Activated naive CD8-positive, alpha-beta T cell treated with anti-CD3 and anti-CD28 coated beads for 36 hours (primary cell): ENCODE measurements around the gene ADAMTS19. TPM values are rescaled to one million over a fixed set of nuclear protein-coding genes. Genes with fewer than 3 reads are reported as not detected.

Source experiments
- DNase-seq: peaks from one replicate; pipeline ENCODE4 v3.0.0; 2021
- H3K27ac Mint-ChIP-seq: one replicate; pipeline ENCODE4 v1.8.0; 2022; ENCODE audit warnings: mild to moderate bottlenecking, moderate library complexity, mixed read lengths
- H3K27me3 Mint-ChIP-seq: one replicate; pipeline ENCODE4 v1.8.0; 2022; ENCODE audit warnings: mild to moderate bottlenecking, mixed read lengths
- H3K36me3 Mint-ChIP-seq: one replicate; pipeline ENCODE4 v1.8.0; 2021; ENCODE audit warnings: mild to moderate bottlenecking, mixed read lengths
- H3K4me1 Mint-ChIP-seq: one replicate; pipeline ENCODE4 v1.8.0; 2021; ENCODE audit warnings: mixed read lengths
- H3K4me3 Mint-ChIP-seq: one replicate; pipeline ENCODE4 v1.8.0; 2022; ENCODE audit warnings: mild to moderate bottlenecking, moderate library complexity, mixed read lengths
- H3K9me3 Mint-ChIP-seq: one replicate; pipeline ENCODE4 v1.8.0; 2022; ENCODE audit warnings: mixed read lengths
- total RNA-seq, 2 experiments: library from RNA; stranded (reverse); gene quantifications; one replicate each; pipeline ENCODE4 v1.2.3, GENCODE V29; 2021

The ADAMTS19 gene
- total RNA-seq, 2 experiments from 2014 or later: not detected

- no peak for DNase-seq
- Mint-ChIP-seq H3K9me3 (no peaks in the 10 kb centered on the region), H3K27me3 (peaks cover 9% of the 10 kb centered on the region), H3K4me1 (peaks cover 5% of the 10 kb centered on the region), H3K4me3 (no peak overlapping the region), H3K36me3 (no peaks in the 10 kb centered on the region), H3K27ac (no peak overlapping the region)
These were observed 310.1 kb downstream of the ADAMTS19 start for GRCh38 chr5:129770024-129770820.

GRCh38 chr5:129771058-129771838 is 311.1 kb downstream of the ADAMTS19 start:
- Mint-ChIP-seq H3K9me3 (no peaks in the 10 kb centered on the region), H3K27me3 (peaks cover 9% of the 10 kb centered on the region), H3K4me3 (no peak overlapping the region), H3K36me3 (no peaks in the 10 kb centered on the region), H3K4me1 (peaks cover 5% of the 10 kb centered on the region), H3K27ac (no peak overlapping the region)
- peak; percentile 31 for DNase-seq

- H3K9me3 Mint-ChIP-seq: no peaks in the 10 kb centered on the region
- no peak overlapping the region for H3K27ac Mint-ChIP-seq
- H3K4me3 Mint-ChIP-seq: no peak overlapping the region
- H3K36me3 Mint-ChIP-seq: no peaks in the 10 kb centered on the region
- DNase-seq: no peak
- peaks cover 5% of the 10 kb centered on the region for H3K4me1 Mint-ChIP-seq
- peaks cover 5% of the 10 kb centered on the region for H3K27me3 Mint-ChIP-seq
These were observed 313.3 kb downstream of the ADAMTS19 start for GRCh38 chr5:129773376-129773775.

GRCh38 chr5:129781594-129781993 is 321.5 kb downstream of the ADAMTS19 start:
- Mint-ChIP-seq H3K4me3 (no peak overlapping the region), H3K27me3 (no peaks in the 10 kb centered on the region), H3K27ac (no peak overlapping the region), H3K36me3 (no peaks in the 10 kb centered on the region), H3K9me3 (no peaks in the 10 kb centered on the region), H3K4me1 (no peaks in the 10 kb centered on the region)
- DNase-seq: no peak
